Thyroid gland (tissue), 4 donors: ENCODE results near the gene EYS.

Experiments
- CTCF ChIP-seq, 6 experiments: fragments of 200-600 bp in 3 of 6; fragments of 450-650 bp in 3 of 6; sonication (generic) in 3 of 6; IDR thresholded peaks; one replicate each; pipeline ENCODE4 v1.5.1; 2016 to 2019; ENCODE audit warnings: antibody characterized with exemption in 6 of 6, mild to moderate bottlenecking in 2 of 6, inconsistent platforms in 1 of 6, moderate library complexity in 1 of 6
- POLR2A ChIP-seq, 2 donors: fragments of 450-650 bp; IDR thresholded peaks; one replicate each; pipeline ENCODE4 v1.6.1; 2017; ENCODE audit warnings: antibody characterized with exemption in 2 of 2, mild to moderate bottlenecking in 2 of 2, moderate library complexity in 1 of 2

GRCh38 chr6:64072686-64073085 is 1634.3 kb downstream of the EYS start:
- TF ChIP-seq CTCF (IDR thresholded peaks at IDR 0.05), result no peak
- TF ChIP-seq POLR2A (IDR thresholded peaks at IDR 0.05), result no peak
